Psoas muscle (tissue), 8 donors: ENCODE results near the gene PLEKHM3. TPM values are rescaled to one million over a fixed set of nuclear protein-coding genes. Genes with fewer than 3 reads are reported as not detected.

ENCODE experiments used
- ATAC-seq, 4 donors: fragments of 200-7000 bp; cut with Tn5 transposase; one replicate each; pipeline ENCODE4 v1.9.1; 2020; ENCODE audit warnings: moderate library complexity in 3 of 4, mild to moderate bottlenecking in 2 of 4
- DNase-seq, 2 donors: peaks; one replicate each; pipeline ENCODE4 v3.0.0-alpha.2; 2020
- H3K27ac ChIP-seq: fragments of 200-600 bp; one replicate; pipeline ENCODE4 v1.8.0; 2022
- H3K27me3 ChIP-seq, 3 donors: fragments of 200-600 bp in 1 of 3; one replicate each; pipeline versions ENCODE4 v1.6.1 to v1.8.0; 2013 to 2022; ENCODE audit warnings: low read length in 2 of 3, mild to moderate bottlenecking in 2 of 3, moderate library complexity in 1 of 3; ENCODE audit not compliant: insufficient read depth in 3 of 3
- H3K36me3 ChIP-seq, 2 donors: fragments of 200-600 bp in 1 of 2; one replicate each; pipeline versions ENCODE4 v1.6.1 to v1.8.0; 2013 to 2022; ENCODE audit warnings: low read depth in 1 of 2, mild to moderate bottlenecking in 1 of 2, moderate library complexity in 1 of 2; ENCODE audit not compliant: insufficient read depth in 1 of 2
- H3K4me1 ChIP-seq: fragments of 200-600 bp; one replicate; pipeline ENCODE4 v1.8.0; 2022
- H3K4me3 ChIP-seq: fragments of 200-600 bp; one replicate; pipeline ENCODE4 v1.8.0; 2022; ENCODE audit warnings: mild to moderate bottlenecking
- H3K9me3 ChIP-seq: fragments of 200-600 bp; one replicate; pipeline ENCODE4 v1.8.0; 2022
- CTCF ChIP-seq: fragments of 200-600 bp; IDR thresholded peaks from one replicate; pipeline ENCODE4 v1.8.0; 2022; ENCODE audit warnings: antibody characterized with exemption
- WGBS, 3 donors: extraction: QIAGEN DNeasy Blood & Tissue Kit; methylation state at CpG; one replicate each; pipeline versions ENCODE4 v1.1.6 to v1.1.7; 2013; 5-methylcytosine and 5-hydroxymethylcytosine counted together
- intact Hi-C, 2 donors: fragments of 100-400 bp; cut with DNase I; formaldehyde crosslinking; loops; one replicate each; pipeline versions ENCODE4 v1.11.0 to v1.14.2; 2022
- polyA plus RNA-seq, 3 donors: library from polyadenylated mRNA; stranded (reverse); fragments of 200-250 nt; gene quantifications; one replicate each; pipeline ENCODE4 v1.2.3, GENCODE V29; 2013
- total RNA-seq, 4 donors: library from RNA; stranded (reverse); fragmentation: NEBNext Ultra II Directional in 2 of 4; extraction: Animal tissue kit (Norgen Biotek cat#: 25700) in 2 of 4; gene quantifications; one replicate each; pipeline versions ENCODE4 v1.2.1 to v1.2.4, GENCODE V29; 2021 to 2023
- donor health status: healthy with polysubstance abuse.
- donor health status: DM: no; HTN: no; CAD: no; lungs with moderate emphysema.
- donor health status: Bipolar disorder and iron deficiency.
- donor health status: healthy.
- donor health status: DM: yes; HTN: yes; CAD: no.
- donor health status: DM: no; HTN: no; CAD: no.
- donor health status: DM: no; HTN: no; CAD: no.
- donor health status: DM: yes; HTN: yes; CAD: no.

Gene PLEKHM3
- total and polyA plus RNA-seq, 7 donors: 1.1 to 5.7 (median 4.0) TPM

- WGBS, 3 donors: 60 to 68% (median 63%) methylated on average over 13 of the region's 13 CpGs
- Histone ChIP-seq H3K27ac (no peak overlapping the region), H3K36me3 (peaks cover 0 to 4% of the 10 kb centered on the region in 2 donors), H3K9me3 (no peaks in the 10 kb centered on the region), H3K4me3 (no peak overlapping the region), H3K4me1 (no peaks in the 10 kb centered on the region), H3K27me3 (no peaks in the 10 kb centered on the region)
- intact Hi-C loops: no loop called here
- ATAC-seq (no peak), DNase-seq (peak in 1 of 2 donors; percentile 65)
- TF ChIP-seq CTCF: no peak
These were observed 253.1 kb downstream of the PLEKHM3 start for GRCh38 chr2:207772081-207772843.

- H3K36me3 ChIP-seq: peaks cover 0 to 13% of the 10 kb centered on the region in 2 donors
- H3K27me3 ChIP-seq: no peaks in the 10 kb centered on the region
- TF ChIP-seq CTCF: no peak
- intact Hi-C loops: no loop called here
- H3K27ac ChIP-seq: peak overlapping the region; percentile 11
- DNase-seq (no peak), ATAC-seq (no peak)
- no peaks in the 10 kb centered on the region for H3K9me3 ChIP-seq
- peak overlapping the region; percentile 93 for H3K4me3 ChIP-seq
- WGBS, 3 donors: 71 to 77% (median 73%) methylated on average over 14 of the region's 14 CpGs
- H3K4me1 ChIP-seq: no peaks in the 10 kb centered on the region
These were observed 253.9 kb downstream of the PLEKHM3 start for GRCh38 chr2:207771421-207771820.

Other genes starting within 250 kb of the PLEKHM3 start
- gene CRYGD, start 99.0 kb upstream of the PLEKHM3 start, total RNA-seq: not detected
- not detected for gene CRYGD, start 99.0 kb upstream of the PLEKHM3 start, polyA plus RNA-seq
- not detected for gene CRYGC, start 104.3 kb upstream of the PLEKHM3 start, total RNA-seq
- gene CRYGC, start 104.3 kb upstream of the PLEKHM3 start, polyA plus RNA-seq: not detected
- gene CRYGB, start 120.6 kb upstream of the PLEKHM3 start, total RNA-seq: not detected
- gene CRYGB, start 120.6 kb upstream of the PLEKHM3 start, polyA plus RNA-seq: not detected
- gene CRYGA, start 138.1 kb upstream of the PLEKHM3 start, total RNA-seq: not detected
- gene CRYGA, start 138.1 kb upstream of the PLEKHM3 start, polyA plus RNA-seq: not detected
- gene C2orf80, start 164.5 kb upstream of the PLEKHM3 start, total RNA-seq: not detected
- under 1 TPM in 1 of 3 donors, not detected in 2; 0.04 TPM for gene C2orf80, start 164.5 kb upstream of the PLEKHM3 start, polyA plus RNA-seq
- gene IDH1, start 229.5 kb upstream of the PLEKHM3 start, total RNA-seq: 10 to 100 TPM in 3 of 4 donors, 1 to 10 TPM in 1; 9.7 to 18.0 (median 13.3) TPM
- gene IDH1, start 229.5 kb upstream of the PLEKHM3 start, polyA plus RNA-seq: 10 to 100 TPM in 2 of 3 donors, 1 to 10 TPM in 1; 9.7 to 42.6 (median 17.9) TPM
- gene PIKFYVE, start 240.7 kb upstream of the PLEKHM3 start, total RNA-seq: 10 to 100 TPM; 12.0 to 14.2 (median 13.5) TPM
- gene PIKFYVE, start 240.7 kb upstream of the PLEKHM3 start, polyA plus RNA-seq: 1 to 10 TPM; 2.8 to 8.8 (median 2.9) TPM